ENCODE data around the gene MAFG. TPM values are rescaled to one million over a fixed set of nuclear protein-coding genes. Genes with fewer than 3 reads are reported as not detected.

MAFG gene
- total and polyA plus RNA-seq, 2 of the 13 experiments (the other 11 are each of a cell fraction or from before 2014, with no cell fraction given): 14.5 to 20.0 TPM

- no peak for TF ChIP-seq ZNF503 (CRISPR knock-in tag; IDR thresholded peaks at IDR 0.05)
- TF ChIP-seq ZSCAN22 (CRISPR knock-in tag; IDR thresholded peaks at IDR 0.05): no peak
- peak; percentile 100 for TF ChIP-seq AGO1 (IDR thresholded peaks at IDR 0.05; ENCODE audit: low read depth, low read length, poor library complexity, severe bottlenecking)
- no peak for TF ChIP-seq NR2F2 (IDR thresholded peaks at IDR 0.05; ENCODE audit: borderline replicate concordance, low read depth)
- TF ChIP-seq ZNF547 (CRISPR knock-in tag; IDR thresholded peaks at IDR 0.05): 0 out of 2 replicates have a peak, but pooled peaks have one; percentile 39
- no peak for TF ChIP-seq ZNF562 (CRISPR knock-in tag; IDR thresholded peaks at IDR 0.05; ENCODE audit: borderline replicate concordance)
- no peak for TF ChIP-seq ETV5 (CRISPR knock-in tag; IDR thresholded peaks at IDR 0.05; ENCODE audit: borderline replicate concordance)
- no peak for TF ChIP-seq DPF2 (CRISPR knock-in tag; IDR thresholded peaks at IDR 0.05; ENCODE audit: borderline replicate concordance, low read depth)
- TF ChIP-seq ELF3 (CRISPR knock-in tag; IDR thresholded peaks at IDR 0.05): no peak
- TF ChIP-seq LBX2 (CRISPR knock-in tag; IDR thresholded peaks at IDR 0.05; ENCODE audit: borderline replicate concordance): peak; percentile 63; the same call in 1 of the 2 replicates
- TF ChIP-seq ELK4 (CRISPR knock-in tag; IDR thresholded peaks at IDR 0.05; ENCODE audit: borderline replicate concordance): no peak
- no peak for TF ChIP-seq ZNF205 (CRISPR knock-in tag; IDR thresholded peaks at IDR 0.05)
- no peak; the same call in 1 of the 2 replicates for TF ChIP-seq ZC3H13 (CRISPR knock-in tag; IDR thresholded peaks at IDR 0.05)
- TF ChIP-seq PLSCR1 (CRISPR knock-in tag; IDR thresholded peaks at IDR 0.05; ENCODE audit: borderline replicate concordance): no peak
- no peak for TF ChIP-seq ZNF460 (CRISPR knock-in tag; IDR thresholded peaks at IDR 0.05; ENCODE audit: borderline replicate concordance)
- TF ChIP-seq TGIF2 (CRISPR knock-in tag; IDR thresholded peaks at IDR 0.05): no peak
- TF ChIP-seq TBL1XR1 (IDR thresholded peaks at IDR 0.05; ENCODE audit: borderline replicate concordance, low read length, partially characterized antibody): no peak
- TF ChIP-seq ZNF557 (CRISPR knock-in tag; IDR thresholded peaks at IDR 0.05): no peak
- no peak for TF ChIP-seq SP2 (CRISPR knock-in tag; IDR thresholded peaks at IDR 0.05)
- no peak; the same call in 1 of the 2 replicates for TF ChIP-seq ZNF740 (CRISPR knock-in tag; IDR thresholded peaks at IDR 0.05)
- no peak for TF ChIP-seq ZBTB26 (CRISPR knock-in tag; IDR thresholded peaks at IDR 0.05; ENCODE audit: borderline replicate concordance)
- TF ChIP-seq DBP (CRISPR knock-in tag; IDR thresholded peaks at IDR 0.05; ENCODE audit: not compliant biosample characterization): no peak
- TF ChIP-seq ZFP36L1 (CRISPR knock-in tag; IDR thresholded peaks at IDR 0.05): no peak
- TF ChIP-seq MAFF (IDR thresholded peaks at IDR 0.05; ENCODE audit: low read depth, low read length): no peak
Measured at GRCh38 chr17:81902023-81902652, 25.4 kb downstream of the MAFG start, which contains the start of gene NPB (continued).

All from HepG2 (cell line).